ENCODE results near the gene OS9. TPM values are rescaled to one million over a fixed set of nuclear protein-coding genes. Genes with fewer than 3 reads are reported as not detected.
"Not testable (repeated sequence)": the region's sequence is repeated elsewhere in the genome, so short reads cannot be mapped to it uniquely, and the experiment has no call there.

The OS9 gene
- 222 and 236 TPM in 2 replicates for total RNA-seq (ENCODE audit: low replicate concordance)
- long read RNA-seq, transcript OS9-220 (14 exons, 2,135 nt): minor isoform, 78 of 302 reads
- long read RNA-seq, transcript OS9-202 (15 exons, 2,691 nt): major isoform, 89 of 302 reads
- long read RNA-seq, transcript OS9-203 (14 exons, 2,457 nt): minor isoform, 7 of 302 reads
- long read RNA-seq, transcript OS9-201 (14 exons, 2,505 nt): minor isoform, 30 of 302 reads
- long read RNA-seq, partial matches to known transcripts: 27 of 302 reads
- long read RNA-seq, other reads (novel, unspliced or antisense): 65 of 302 reads

- no peak within 1 kb of the TSS for H3K27ac Mint-ChIP-seq
- peak; percentile 90 for DNase-seq (ENCODE audit: extremely low spot score, unreplicated experiment)
- peaks cover 27% of the 10 kb centered on the region for H3K36me3 Mint-ChIP-seq
- H3K27me3 Mint-ChIP-seq: peaks cover 24% of the 10 kb centered on the region
- peaks cover 6% of the 10 kb centered on the region for H3K9me3 Mint-ChIP-seq
- H3K4me3 Mint-ChIP-seq: no peak within 1 kb of the TSS
- no peaks in the 10 kb centered on the region for H3K4me1 Mint-ChIP-seq (ENCODE audit: unreplicated experiment)
- TF ChIP-seq CTCF (conservative IDR thresholded peaks at IDR 0.05): peak; percentile 83
Observed at GRCh38 chr12:57693659-57694458, at the start of gene OS9. Gene OS9, plus strand, starts transcription at chr12:57694132. Its CDS starts 30 bp downstream, at chr12:57694162.

GRCh38 chr12:57645990-57646658 lies 47.8 kb upstream of the OS9 start:
- not testable (repeated sequence) for DNase-seq (ENCODE audit: extremely low spot score, unreplicated experiment); H3K4me1 Mint-ChIP-seq (ENCODE audit: unreplicated experiment); H3K36me3 Mint-ChIP-seq; H3K9me3 Mint-ChIP-seq; H3K4me3 Mint-ChIP-seq; H3K27ac Mint-ChIP-seq
- peaks cover 12% of the 10 kb centered on the region for H3K27me3 Mint-ChIP-seq

GRCh38 chr12:57646659-57647049 lies 47.3 kb upstream of the OS9 start:
- H3K27ac Mint-ChIP-seq; H3K36me3 Mint-ChIP-seq; H3K4me3 Mint-ChIP-seq; H3K9me3 Mint-ChIP-seq; DNase-seq (ENCODE audit: extremely low spot score, unreplicated experiment); H3K4me1 Mint-ChIP-seq (ENCODE audit: unreplicated experiment); H3K27me3 Mint-ChIP-seq: not testable (repeated sequence)

GRCh38 chr12:57654042-57654441 lies 39.9 kb upstream of the OS9 start:
- peaks cover 15% of the 10 kb centered on the region for H3K27me3 Mint-ChIP-seq
- H3K27ac Mint-ChIP-seq: no peak overlapping the region
- H3K4me3 Mint-ChIP-seq: no peak overlapping the region
- no peaks in the 10 kb centered on the region for H3K4me1 Mint-ChIP-seq (ENCODE audit: unreplicated experiment)
- H3K9me3 Mint-ChIP-seq: peaks cover 5% of the 10 kb centered on the region
- no peak for TF ChIP-seq CTCF (conservative IDR thresholded peaks at IDR 0.05)
- DNase-seq (ENCODE audit: extremely low spot score, unreplicated experiment): no peak
- H3K36me3 Mint-ChIP-seq: no peaks in the 10 kb centered on the region

- no peaks in the 10 kb centered on the region for H3K4me1 Mint-ChIP-seq (ENCODE audit: unreplicated experiment)
- no peak for TF ChIP-seq CTCF (conservative IDR thresholded peaks at IDR 0.05)
Observed at GRCh38 chr12:57655541-57656240, 38.2 kb upstream of the OS9 start.

GRCh38 chr12:57656408-57656807 lies 37.5 kb upstream of the OS9 start:
- peaks cover 16% of the 10 kb centered on the region for H3K27me3 Mint-ChIP-seq
- not testable (repeated sequence) for H3K9me3 Mint-ChIP-seq; H3K4me1 Mint-ChIP-seq (ENCODE audit: unreplicated experiment); H3K36me3 Mint-ChIP-seq; H3K4me3 Mint-ChIP-seq; H3K27ac Mint-ChIP-seq; DNase-seq (ENCODE audit: extremely low spot score, unreplicated experiment)

More at GRCh38 chr12:57655541-57656240, 38.2 kb upstream of the OS9 start:
- no peak for DNase-seq (ENCODE audit: extremely low spot score, unreplicated experiment)
- H3K27me3 Mint-ChIP-seq: peaks cover 16% of the 10 kb centered on the region
- no peak overlapping the region for H3K27ac Mint-ChIP-seq
- H3K9me3 Mint-ChIP-seq: peaks cover 5% of the 10 kb centered on the region
- H3K36me3 Mint-ChIP-seq: no peaks in the 10 kb centered on the region
- no peak overlapping the region for H3K4me3 Mint-ChIP-seq
